GM18858 (cell line): ENCODE measurements around the gene CORO2A.

Source experiments
- ATAC-seq: cut with Tn5 transposase; IDR thresholded peaks from one replicate; pipeline ENCODE4 v1.9.1; 2021; ENCODE audit not compliant: unreplicated experiment

Gene CORO2A

GRCh38 chr9:98172604-98173003 is 19.8 kb downstream of the CORO2A start:
- ATAC-seq = no peak

- ATAC-seq = no peak
These were observed 21.1 kb downstream of the CORO2A start for GRCh38 chr9:98171176-98171925.

GRCh38 chr9:98168941-98169488 is 23.4 kb downstream of the CORO2A start:
- ATAC-seq = peak; percentile 96

GRCh38 chr9:98168153-98168780 is 24.2 kb downstream of the CORO2A start:
- ATAC-seq = no peak

- no peak for ATAC-seq
These were observed 27.5 kb downstream of the CORO2A start for GRCh38 chr9:98164912-98165311.

- ATAC-seq = no peak
These were observed 29.8 kb downstream of the CORO2A start for GRCh38 chr9:98162613-98163012.

GRCh38 chr9:98161851-98162250 is 30.6 kb downstream of the CORO2A start:
- ATAC-seq = no peak

GRCh38 chr9:98159790-98160189 is 32.6 kb downstream of the CORO2A start:
- no peak for ATAC-seq

GRCh38 chr9:98159301-98159700 is 33.1 kb downstream of the CORO2A start:
- no peak for ATAC-seq

- no peak for ATAC-seq
These were observed 34.2 kb downstream of the CORO2A start for GRCh38 chr9:98158071-98158831.

- no peak for ATAC-seq
These were observed 35.1 kb downstream of the CORO2A start for GRCh38 chr9:98157372-98157771.

- no peak for ATAC-seq
These were observed 37.8 kb downstream of the CORO2A start for GRCh38 chr9:98154678-98155077.

- ATAC-seq = no peak
These were observed 39.9 kb downstream of the CORO2A start for GRCh38 chr9:98152526-98152925.

GRCh38 chr9:98150721-98151120 is 41.7 kb downstream of the CORO2A start:
- no peak for ATAC-seq

GRCh38 chr9:98150164-98150563 is 42.3 kb downstream of the CORO2A start:
- no peak for ATAC-seq

- no peak for ATAC-seq
These were observed 43.0 kb downstream of the CORO2A start for GRCh38 chr9:98149422-98149821.

GRCh38 chr9:98148486-98148885 is 44.0 kb downstream of the CORO2A start:
- no peak for ATAC-seq

- ATAC-seq = no peak
These were observed 44.9 kb downstream of the CORO2A start for GRCh38 chr9:98147582-98147981.

GRCh38 chr9:98146101-98146991 is 46.1 kb downstream of the CORO2A start:
- ATAC-seq = no peak

GRCh38 chr9:98144631-98145030 is 47.8 kb downstream of the CORO2A start:
- ATAC-seq = no peak

GRCh38 chr9:98144076-98144475 is 48.4 kb downstream of the CORO2A start:
- ATAC-seq = no peak
